HG03066 (cell line): Measurements from ENCODE around the gene KLF6.
A peak's percentile ranks its signal among the peaks of the same experiment; 100 is the strongest.

ENCODE experiments used
- ATAC-seq: cut with Tn5 transposase; IDR thresholded peaks from one replicate; pipeline ENCODE4 v1.9.1; 2021; ENCODE audit warnings: low read depth; ENCODE audit not compliant: unreplicated experiment

The KLF6 gene

GRCh38 chr10:3759397-3759796 is 25.6 kb downstream of the KLF6 start:
- no peak for ATAC-seq

GRCh38 chr10:3758491-3758970 is 26.5 kb downstream of the KLF6 start:
- ATAC-seq = no peak

GRCh38 chr10:3757638-3758490 is 27.1 kb downstream of the KLF6 start:
- peak; percentile 81 for ATAC-seq

DNA sequence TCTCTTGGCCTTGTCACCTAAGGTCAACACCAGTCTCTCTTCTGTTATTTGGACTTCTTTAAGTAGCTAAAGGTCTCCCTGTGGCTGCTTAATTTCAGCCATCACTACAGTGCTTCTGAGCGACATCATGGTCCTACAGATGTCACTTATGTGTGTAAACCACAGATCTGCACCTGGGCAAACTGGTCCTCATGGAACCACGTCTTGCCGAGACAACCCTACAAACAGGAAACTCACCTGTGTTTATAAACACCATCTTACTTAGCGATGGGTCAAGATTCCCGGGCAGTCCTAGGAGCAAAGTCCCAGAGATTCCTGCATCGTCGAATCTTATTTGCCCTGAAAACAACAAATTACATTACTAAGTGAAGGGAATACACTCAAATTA is 27.8 kb downstream of the KLF6 start:
- no peak for ATAC-seq

DNA sequence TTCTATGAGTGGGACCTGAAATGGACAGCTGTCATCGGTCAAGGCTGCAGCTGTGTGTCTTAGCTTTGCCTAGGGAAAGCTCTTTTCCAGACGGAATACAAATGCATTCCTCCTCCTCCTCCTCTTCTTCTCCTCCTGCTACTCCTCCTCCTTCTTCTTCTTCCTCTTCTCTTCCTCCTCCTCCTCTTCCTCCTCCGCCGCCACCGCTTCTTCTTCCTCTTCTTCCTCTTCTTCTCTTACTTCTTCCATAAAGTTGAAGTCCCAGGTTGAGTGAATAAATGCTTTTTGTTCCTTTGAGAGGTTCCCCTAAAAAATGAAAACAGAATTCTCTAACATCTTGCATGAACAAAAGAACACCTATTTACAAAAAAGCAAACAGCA is 28.7 kb downstream of the KLF6 start:
- no peak for ATAC-seq

- no peak for ATAC-seq
These were observed 29.3 kb downstream of the KLF6 start for GRCh38 chr10:3755440-3756359.

DNA sequence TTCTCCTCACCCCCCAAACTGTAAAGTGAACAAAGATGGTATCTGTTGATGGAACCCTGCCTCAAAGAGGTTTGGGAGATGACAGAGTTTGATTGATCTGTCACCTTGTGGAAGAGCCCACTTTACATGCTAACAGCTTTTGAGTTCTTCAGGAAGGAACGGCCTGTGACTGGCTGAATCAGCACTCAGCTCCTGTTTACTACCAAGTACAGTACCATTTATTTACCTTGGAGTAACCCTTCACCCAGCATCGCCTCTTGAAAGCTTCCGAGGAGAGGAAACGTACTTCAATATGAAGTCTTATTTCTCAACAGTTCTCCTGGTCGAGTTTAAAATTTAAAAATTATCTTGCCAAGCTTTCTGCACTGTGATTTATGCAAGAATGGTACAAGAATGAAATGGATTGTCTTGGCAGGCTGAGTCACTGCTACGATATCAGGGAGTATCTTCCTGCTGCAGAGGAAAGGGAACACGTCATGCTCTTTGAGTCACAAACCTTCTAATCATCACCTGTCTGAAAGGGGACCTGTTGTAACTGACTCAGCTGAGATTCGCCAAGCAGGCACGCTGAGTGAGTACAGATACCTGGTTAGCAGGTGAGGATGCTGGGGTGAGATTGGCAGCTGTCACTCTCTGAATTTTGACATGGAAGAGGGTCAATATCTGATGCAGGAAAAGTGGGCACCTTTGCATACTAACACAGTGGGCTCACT is 30.1 kb downstream of the KLF6 start:
- no peak for ATAC-seq

GRCh38 chr10:3750854-3751253 is 34.2 kb downstream of the KLF6 start:
- no peak for ATAC-seq

DNA sequence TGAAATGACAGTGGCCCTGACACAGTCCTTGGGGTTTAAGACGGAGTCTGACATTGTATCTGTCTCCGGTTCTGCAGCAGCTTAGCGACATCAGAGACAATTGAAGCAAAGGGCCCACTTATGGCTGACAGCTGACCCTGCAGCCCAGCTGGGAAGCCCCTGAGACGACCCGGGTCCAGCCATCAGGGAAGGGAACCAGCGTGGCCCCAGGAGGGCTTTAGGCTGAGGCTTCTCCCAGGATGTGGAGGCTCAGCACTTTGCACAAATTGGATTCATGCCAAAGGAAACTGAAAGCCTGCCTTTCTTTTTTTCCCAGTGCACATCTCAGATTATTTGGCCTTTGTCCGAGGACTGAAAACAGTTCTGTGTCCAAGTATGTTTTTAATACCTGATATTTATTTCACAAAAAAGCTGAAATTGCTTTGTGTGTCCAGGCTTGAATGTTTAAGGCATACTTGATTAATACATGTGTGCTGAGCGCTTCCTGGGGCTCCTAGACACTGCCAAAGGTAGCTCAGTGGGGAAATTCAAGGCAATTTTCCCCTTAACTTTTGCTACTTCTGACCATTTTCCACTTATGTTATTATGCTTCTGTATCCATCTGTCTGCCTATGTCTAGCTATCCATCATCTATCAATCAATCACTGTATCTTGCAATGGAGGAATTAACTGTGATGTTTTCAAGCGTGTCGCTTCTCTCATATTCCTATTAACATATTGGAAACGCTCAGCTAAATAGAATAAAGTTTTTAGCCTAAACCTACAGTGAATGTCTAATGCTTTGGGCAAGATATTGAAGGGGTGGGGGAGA is 34.8 kb downstream of the KLF6 start:
- no peak for ATAC-seq

DNA sequence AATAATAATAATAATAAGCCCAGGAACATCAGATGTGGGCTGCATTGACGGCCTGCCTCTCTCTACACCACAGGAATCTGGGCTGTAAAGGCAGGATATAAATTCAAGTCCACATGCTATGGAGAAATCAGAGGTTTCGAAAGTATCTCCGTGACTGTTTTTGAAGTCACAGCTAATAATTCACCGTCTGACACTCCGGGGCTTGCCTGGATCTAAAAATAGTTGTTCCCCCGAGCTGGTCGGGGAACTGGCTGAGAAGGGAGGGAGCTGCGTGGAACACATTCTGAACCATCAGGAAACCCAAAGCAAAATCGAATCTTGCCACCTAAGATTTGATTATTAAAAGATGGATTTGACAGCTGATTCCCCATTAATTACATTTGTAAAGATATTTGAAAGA is 35.4 kb downstream of the KLF6 start:
- no peak for ATAC-seq

DNA sequence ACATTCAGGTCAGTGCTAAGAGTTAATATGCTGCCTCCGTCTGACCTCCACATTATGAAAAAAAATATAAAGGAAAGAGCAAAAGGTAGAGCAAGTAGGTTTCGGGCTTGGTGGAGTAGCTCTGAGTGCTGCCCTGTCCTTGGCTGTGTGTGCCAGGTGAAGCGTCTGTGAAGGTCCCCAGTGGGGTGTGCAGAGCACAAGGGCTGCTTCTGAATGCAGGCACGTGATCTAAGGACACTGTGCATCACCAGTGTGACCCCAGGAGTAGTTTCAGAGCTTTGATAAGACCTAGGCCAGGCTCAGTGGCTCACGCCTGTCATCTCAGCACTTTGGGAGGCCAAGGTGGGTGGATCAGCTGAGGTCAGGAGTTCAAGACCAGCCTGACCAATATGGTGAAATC is 36.0 kb downstream of the KLF6 start:
- no peak for ATAC-seq

GRCh38 chr10:3748484-3748883 is 36.5 kb downstream of the KLF6 start:
- ATAC-seq = no peak

- ATAC-seq = no peak
These were observed 37.0 kb downstream of the KLF6 start for GRCh38 chr10:3747984-3748383.

- no peak for ATAC-seq
These were observed 37.6 kb downstream of the KLF6 start for GRCh38 chr10:3747248-3747960.

DNA sequence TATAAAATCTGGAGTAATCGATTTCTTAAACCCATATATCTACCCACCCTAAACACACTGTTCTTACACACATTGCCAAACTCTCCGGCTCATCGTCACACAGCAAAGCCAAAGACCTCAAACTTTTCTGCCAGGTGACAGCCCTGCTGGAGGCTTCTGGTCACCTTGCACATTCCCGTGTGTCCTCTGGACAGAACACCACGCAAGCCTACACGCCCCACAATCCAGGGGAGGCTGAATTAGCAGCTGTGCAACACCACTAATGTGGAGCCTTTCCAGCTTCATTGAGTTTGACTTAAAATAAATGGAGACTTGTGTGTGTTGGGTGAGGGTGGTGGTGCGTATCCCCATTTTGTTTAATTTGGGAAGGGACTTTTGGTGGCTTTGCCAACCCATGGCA is 38.4 kb downstream of the KLF6 start:
- no peak for ATAC-seq

GRCh38 chr10:3745521-3745920 is 39.5 kb downstream of the KLF6 start:
- no peak for ATAC-seq

DNA sequence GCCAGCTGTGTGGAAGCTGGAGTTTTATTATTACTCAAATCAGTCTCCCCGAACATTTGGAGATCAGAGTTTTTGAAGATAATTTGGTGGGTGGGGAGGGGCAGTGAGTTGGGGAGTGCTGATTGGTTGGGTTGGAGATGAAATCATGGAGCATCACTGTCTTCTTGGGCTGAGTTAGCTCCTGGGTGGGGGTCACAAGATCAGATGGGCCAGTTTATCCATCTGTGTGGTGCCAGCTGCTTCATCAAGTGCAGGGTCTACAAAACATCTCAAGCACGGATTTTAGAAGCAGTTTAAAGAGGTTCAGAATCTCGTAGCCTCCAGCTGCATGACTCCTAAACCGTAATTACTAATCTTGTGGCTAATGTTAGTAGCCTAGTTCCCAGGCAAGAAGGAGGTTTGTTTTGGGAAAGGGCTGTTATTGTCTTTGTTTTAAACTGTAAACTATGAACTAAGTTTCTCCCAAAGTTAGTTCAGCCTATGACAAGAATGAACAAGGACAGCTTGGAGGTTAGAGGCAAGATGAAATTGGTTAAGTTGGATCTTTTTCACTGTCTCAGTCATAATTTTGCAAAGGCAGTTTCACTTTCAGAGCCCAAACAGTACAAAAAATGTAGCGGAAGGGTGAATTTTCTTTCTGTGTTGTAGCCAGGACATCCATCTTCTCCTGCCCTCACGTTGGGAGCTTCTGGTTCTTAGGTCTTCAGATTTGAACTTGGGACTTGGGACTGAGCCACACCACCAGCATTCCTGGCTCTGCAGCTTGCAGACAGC is 43.1 kb downstream of the KLF6 start:
- no peak for ATAC-seq

DNA sequence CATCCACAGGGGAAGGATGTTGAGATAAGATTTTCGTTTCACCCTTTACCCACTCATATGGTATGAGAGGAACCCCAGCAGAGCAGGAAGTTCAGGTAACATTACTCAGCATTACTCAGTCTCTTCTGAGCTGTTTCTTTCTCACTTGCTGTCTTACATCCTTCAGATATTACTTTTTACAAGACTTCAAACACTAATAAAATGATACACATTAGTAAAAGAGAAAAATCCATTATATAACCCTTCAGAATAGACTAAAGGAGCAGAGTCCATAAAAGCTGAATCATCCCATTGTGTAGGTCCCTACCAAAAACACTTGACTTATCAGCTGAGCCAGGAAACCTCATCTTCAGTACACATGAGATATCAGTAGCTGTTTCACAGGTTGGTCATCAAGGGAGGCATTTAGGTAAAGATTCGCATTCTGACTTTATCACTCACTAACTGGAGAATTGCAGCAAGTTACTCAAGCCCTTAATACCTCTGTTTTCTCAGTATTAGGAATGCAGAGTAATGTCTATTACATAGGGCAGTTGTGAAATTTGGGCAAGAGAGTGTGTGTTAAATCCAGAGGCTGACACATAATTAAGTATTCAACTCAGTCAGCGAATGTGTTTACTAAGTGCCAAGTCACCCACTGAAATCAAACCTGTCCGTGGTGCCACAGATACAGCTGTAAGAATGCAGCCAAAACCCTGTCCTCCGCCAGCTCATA is 44.7 kb downstream of the KLF6 start:
- peak; percentile 61 for ATAC-seq
